ENCODE measurements around the gene STK11IP.

The STK11IP gene

DNA sequence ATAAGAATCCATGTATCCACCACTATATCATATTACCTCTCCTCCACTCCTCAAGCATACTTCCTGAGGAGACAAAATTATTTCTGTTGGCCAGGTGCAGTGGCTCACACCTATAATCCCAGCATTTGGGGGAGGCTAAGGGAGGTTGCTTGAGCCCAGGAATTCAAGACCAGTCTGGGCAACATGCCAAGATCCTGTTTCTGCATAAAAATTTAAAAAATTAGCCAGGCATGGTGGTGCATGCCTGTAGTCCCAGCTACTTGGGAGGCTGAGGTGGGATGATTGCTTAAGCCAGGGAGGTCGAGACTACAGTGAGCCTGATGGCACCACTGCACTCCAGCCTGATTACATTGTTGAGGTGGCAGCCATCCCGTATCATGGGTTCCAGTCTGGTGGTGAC lies 16.3 kb upstream of the STK11IP start:
- DNase-seq (ENCODE audit: low read depth in 3 of 3): no peak

GRCh38 chr2:219591091-219591490 lies 6.6 kb upstream of the STK11IP start:
- no peak for DNase-seq (ENCODE audit: low read depth in 3 of 3)

DNA sequence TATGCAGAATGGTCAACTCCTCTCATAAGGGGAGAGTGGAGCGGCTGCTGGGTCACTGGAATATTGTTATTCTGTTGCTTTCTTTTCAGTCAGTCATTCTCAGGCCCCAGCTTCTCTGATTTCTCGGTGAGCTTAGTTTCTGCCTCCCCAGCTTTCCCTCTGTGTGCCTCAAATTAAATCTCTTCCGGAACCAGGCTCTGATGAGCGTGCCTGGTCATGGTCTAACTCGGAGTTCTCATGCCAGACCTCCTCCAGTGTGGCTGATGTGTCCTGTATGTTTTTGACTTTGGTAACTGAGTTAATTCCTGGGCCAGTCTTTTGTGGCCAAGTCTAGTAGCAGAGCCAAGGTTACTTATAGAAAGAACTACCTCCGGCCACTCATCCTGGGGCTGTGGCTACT lies 4.9 kb upstream of the STK11IP start:
- no peak for DNase-seq (ENCODE audit: low read depth in 3 of 3)

GRCh38 chr2:219593154-219593553 lies 4.5 kb upstream of the STK11IP start:
- no peak for DNase-seq (ENCODE audit: low read depth in 3 of 3)

DNA sequence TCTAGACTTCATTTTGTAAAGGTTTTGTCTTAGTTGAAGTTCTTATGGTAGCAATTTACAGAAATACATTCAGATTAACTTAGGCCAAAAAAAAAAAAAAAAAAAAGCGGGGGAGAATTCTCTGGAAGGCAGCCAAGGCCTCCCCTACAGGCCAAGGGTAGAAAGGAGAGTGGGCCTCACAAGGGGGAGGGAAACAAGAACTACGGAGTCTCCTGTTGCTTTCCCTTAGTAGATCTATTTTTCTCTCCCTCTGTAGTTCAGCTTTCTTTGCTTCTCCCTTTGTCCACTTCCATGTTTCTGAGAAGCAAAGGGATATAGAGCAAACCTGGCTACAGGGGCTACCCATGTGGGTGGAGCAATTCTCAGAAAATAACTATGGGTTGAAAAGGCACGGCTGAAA lies 2.4 kb upstream of the STK11IP start:
- no peak for DNase-seq (ENCODE audit: low read depth in 3 of 3)

- DNase-seq (ENCODE audit: low read depth in 3 of 3): no peak
Observed at GRCh38 chr2:219596954-219597551, 604 bp upstream of the STK11IP start.

GRCh38 chr2:219598308-219599078 lies 836 bp downstream of the STK11IP start:
- no peak for DNase-seq (ENCODE audit: low read depth in 3 of 3)

DNA sequence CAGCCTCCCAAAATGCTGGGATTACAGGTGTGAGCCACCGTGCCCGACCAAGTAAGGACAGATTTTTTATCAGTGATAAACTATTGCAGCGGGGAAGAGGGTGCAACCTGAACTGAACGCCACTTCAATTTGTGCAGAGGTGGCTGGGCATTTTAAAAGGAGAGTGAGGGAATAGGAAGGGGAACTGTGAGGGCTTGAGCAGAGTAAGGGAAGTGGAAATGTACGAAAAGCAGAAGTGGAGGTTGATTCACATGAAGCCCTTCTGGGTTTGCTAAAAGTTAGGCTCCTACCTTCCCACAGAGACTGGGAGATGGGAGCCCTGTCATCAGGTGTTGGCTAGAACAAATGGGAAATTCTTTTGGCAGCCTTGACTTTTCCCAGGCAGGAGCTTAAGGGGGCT lies 6.1 kb downstream of the STK11IP start:
- no peak for DNase-seq (ENCODE audit: low read depth in 3 of 3)

GRCh38 chr2:219605607-219605954 lies 7.9 kb downstream of the STK11IP start:
- DNase-seq (ENCODE audit: low read depth in 3 of 3): no peak

DNA sequence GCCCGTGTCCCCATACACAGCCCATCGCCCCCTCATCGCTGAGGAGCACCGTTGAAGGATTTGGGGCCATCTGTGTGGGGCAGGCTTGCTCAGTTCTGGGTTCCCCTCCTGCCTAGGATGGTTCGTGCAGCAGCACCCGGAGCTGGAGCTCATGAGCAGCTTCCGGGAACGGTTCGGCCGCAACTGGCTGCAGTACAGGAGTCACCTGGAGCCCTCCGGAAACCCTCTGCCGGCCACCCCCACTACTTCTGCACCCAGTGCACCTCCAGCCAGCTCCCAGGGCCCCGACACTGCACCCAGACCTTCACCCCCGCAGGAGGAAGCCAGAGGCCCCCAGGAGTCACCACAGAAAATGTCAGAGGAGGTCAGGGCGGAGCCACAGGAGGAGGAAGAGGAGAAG lies 10.3 kb downstream of the STK11IP start:
- no peak for DNase-seq (ENCODE audit: low read depth in 3 of 3)

DNA sequence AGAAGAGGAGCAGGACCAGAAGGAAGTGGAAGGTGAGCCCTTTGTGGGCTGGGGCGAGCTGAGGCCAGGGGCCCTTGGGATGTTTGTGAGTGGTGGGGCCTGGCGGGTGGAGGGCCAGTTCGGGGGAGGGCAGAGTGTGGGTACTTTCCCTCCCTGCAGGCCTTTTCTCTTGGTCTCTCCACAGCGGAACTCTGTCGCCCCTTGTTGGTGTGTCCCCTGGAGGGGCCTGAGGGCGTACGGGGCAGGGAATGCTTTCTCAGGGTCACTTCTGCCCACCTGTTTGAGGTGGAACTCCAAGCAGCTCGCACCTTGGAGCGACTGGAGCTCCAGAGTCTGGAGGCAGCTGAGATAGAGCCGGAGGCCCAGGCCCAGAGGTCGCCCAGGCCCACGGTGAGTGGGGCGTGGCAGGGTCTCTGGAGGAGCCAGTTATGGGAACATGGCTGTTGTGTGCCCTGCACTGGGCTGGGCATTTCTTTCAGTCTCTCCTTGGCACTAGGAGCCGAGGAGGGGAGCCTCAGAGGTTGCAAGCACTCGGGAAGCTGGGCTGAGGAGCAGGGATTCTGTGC lies 10.8 kb downstream of the STK11IP start:
- DNase-seq (ENCODE audit: low read depth in 3 of 3): no peak

DNA sequence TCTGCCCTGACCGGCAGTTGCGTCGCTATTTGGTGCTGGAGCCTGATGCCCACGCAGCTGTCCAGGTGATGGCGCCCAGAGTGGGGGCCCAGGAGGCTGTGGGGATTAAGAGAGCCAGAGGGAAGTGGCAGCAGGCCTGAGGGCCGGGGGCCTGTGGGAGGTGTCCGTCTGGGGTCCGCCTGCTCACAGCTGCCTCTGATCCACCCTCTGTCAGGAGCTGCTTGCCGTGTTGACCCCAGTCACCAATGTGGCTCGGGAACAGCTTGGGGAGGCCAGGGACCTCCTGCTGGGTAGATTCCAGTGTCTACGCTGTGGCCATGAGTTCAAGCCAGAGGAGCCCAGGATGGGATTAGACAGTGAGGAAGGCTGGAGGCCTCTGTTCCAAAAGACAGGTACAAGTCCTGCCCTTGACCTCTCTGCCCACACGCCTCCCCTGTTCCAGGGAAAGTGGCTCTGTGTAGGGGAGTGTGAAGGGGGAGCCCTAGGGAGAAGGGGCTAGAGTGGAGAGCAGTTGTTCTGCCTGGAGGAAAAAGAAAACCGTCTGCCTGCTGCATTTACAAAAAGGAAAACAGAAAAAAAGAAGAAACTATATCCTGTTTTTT lies 11.6 kb downstream of the STK11IP start:
- no peak for DNase-seq (ENCODE audit: low read depth in 3 of 3)

DNA sequence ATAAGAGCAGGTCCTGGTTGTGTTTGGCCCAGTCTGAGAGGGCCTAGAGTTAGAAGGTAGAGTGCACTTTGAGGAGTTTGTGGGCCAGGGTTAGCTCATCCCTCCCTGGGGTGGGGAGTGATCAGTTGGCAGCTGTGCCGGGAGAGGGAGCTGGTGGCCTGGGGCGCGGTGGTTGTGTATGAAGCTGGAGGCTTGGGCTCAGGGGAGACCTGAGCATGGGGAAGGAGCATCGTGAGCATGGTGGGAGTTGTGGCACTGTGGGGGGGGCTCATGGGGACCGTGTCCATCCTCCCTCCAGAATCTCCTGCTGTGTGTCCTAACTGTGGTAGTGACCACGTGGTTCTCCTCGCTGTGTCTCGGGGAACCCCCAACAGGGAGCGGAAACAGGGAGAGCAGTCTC lies 13.6 kb downstream of the STK11IP start:
- DNase-seq (ENCODE audit: low read depth in 3 of 3): no peak

DNA sequence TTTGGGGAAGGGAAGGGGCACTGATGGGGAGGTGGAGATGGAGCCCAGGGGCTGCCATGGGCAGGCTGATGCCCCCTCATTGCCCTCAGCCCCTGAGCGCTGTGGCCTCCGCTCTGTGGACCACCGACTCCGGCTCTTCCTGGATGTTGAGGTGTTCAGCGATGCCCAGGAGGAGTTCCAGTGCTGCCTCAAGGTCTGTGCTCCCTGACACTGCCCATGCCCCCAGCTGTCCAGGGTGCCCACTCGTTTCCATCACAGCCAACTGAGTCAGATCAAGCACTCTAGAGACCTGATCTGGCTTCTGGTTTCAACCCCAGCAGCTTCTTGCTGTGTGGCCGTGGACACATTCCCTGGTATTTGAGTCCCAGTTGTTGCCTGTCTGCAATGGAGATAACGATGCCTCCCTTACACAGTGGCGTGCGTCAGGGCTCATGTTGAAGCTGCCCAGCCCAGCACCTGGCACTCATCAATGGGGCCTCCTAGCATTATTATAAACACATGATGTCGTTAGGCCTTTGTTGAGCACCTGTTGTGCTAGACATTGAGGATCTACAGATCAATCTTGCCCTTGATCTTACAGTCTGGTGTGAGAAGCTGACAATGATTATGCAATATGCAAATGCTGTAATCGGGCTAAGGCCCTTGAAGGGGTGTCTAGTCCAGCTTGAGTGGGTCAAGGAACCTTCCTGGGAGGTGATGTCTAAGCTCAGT lies 14.4 kb downstream of the STK11IP start:
- no peak for DNase-seq (ENCODE audit: low read depth in 3 of 3)

- DNase-seq (ENCODE audit: low read depth in 3 of 3): no peak
Observed at GRCh38 chr2:219612577-219613286, 15.1 kb downstream of the STK11IP start.

GRCh38 chr2:219613461-219614070 lies 15.9 kb downstream of the STK11IP start:
- DNase-seq (ENCODE audit: low read depth in 3 of 3): no peak

- DNase-seq (ENCODE audit: low read depth in 3 of 3): no peak
Observed at GRCh38 chr2:219614076-219614860, 16.6 kb downstream of the STK11IP start.

GRCh38 chr2:219615036-219615435 lies 17.4 kb downstream of the STK11IP start:
- no peak for DNase-seq (ENCODE audit: low read depth in 3 of 3)

- no peak for DNase-seq (ENCODE audit: low read depth in 3 of 3)
Observed at GRCh38 chr2:219615894-219616293, 18.2 kb downstream of the STK11IP start.

DNA sequence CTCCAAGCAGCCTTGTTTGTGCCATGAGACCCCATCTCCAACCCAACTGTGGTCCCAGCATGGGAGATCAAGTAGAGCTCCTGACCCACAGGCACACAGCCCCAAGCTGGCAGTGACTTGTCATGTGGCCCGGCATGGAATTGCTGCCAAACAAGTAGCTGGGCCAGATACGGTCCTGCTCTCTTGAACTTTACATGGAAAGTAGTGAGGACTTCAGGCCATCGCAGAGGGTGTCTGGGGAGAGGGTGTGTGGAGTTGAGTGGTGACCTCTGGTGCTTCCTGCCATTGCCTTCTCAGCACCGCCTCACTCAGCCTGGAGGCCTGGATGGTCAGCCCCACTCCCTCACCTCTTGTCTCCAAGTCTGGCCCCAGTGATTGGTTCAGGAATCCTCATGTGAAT lies 18.9 kb downstream of the STK11IP start:
- no peak for DNase-seq (ENCODE audit: low read depth in 3 of 3)

- DNase-seq (ENCODE audit: low read depth in 3 of 3): no peak
Observed at GRCh38 chr2:219618733-219619122, 21.1 kb downstream of the STK11IP start.
